ENCODE data around the gene GPX6.

Gene GPX6

DNA sequence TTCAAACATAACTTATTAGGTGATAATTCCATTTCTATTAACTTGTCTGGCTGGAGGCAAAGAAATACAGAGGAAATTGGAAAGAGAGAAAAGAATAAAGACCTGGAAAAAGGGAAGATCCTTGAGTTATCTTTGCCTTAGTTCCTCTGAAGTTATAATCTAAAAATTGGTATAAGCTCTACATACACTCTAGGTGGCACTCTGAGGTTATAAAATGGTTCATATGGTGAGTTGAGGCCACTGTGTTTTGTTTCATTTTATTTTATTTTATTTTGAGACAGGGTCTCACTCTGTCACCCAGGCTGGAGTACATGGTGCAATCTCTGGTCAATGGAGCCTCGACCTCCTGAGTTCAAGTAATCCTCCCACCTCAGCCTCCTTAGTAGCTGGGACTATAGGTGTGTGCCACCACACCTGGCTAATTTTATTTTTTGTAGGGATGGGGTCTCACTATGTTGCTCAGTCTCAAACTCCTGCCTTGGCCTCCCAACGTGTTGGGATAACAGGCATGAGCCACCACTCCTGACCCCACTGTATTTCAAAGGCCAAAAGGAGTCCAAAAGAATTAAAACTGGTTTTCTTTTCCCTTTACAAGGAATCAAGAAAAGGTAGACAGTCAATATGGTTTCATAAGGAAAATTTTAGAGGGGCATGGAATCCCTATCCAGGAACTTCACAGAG, 19.4 kb downstream of the GPX6 start:
- CTCF ChIA-PET, result interaction anchor here (0.6 to 1.2 kb wide), 5 partner anchors 46 to 1987 kb away, joined by 3 to 4 read pairs (median 4); no protein-coding TSS in a partner anchor
- no peak overlapping the region for H3K27ac ChIP-seq
- DNase-seq (ENCODE audit: low spot score), result no peak
- POLR2A ChIA-PET (ENCODE audit: low non-redundant PET), result no interaction called here
- TF ChIP-seq, protein P1, sequence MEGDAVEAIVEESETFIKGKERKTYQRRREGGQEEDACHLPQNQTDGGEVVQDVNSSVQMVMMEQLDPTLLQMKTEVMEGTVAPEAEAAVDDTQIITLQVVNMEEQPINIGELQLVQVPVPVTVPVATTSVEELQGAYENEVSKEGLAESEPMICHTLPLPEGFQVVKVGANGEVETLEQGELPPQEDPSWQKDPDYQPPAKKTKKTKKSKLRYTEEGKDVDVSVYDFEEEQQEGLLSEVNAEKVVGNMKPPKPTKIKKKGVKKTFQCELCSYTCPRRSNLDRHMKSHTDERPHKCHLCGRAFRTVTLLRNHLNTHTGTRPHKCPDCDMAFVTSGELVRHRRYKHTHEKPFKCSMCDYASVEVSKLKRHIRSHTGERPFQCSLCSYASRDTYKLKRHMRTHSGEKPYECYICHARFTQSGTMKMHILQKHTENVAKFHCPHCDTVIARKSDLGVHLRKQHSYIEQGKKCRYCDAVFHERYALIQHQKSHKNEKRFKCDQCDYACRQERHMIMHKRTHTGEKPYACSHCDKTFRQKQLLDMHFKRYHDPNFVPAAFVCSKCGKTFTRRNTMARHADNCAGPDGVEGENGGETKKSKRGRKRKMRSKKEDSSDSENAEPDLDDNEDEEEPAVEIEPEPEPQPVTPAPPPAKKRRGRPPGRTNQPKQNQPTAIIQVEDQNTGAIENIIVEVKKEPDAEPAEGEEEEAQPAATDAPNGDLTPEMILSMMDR (conservative IDR thresholded peaks at IDR 0.05; ENCODE audit: low read depth), result no peak

DNA sequence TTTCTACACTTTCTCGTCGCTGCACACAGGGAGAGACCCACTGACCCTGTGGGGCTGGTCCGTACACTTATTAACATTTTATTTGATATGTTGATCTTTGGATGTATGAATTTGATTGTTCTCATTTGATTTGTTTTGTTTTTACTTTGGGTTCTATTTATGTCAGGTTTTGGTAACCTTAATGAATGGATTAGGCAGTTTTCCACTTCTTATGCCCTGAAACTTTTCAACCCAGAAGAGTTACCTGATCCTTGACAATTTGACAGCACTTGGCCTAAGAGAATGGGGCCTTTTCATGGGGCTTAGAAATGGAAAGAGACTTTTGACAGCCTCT, 23.6 kb downstream of the GPX6 start:
- DNase-seq (ENCODE audit: low spot score), result no peak
- CTCF ChIA-PET, result no interaction called here
- POLR2A ChIA-PET (ENCODE audit: low non-redundant PET), result no interaction called here
- no peak overlapping the region for H3K27ac ChIP-seq
- TF ChIP-seq, protein P1 (conservative IDR thresholded peaks at IDR 0.05; ENCODE audit: low read depth), result no peak

DNA sequence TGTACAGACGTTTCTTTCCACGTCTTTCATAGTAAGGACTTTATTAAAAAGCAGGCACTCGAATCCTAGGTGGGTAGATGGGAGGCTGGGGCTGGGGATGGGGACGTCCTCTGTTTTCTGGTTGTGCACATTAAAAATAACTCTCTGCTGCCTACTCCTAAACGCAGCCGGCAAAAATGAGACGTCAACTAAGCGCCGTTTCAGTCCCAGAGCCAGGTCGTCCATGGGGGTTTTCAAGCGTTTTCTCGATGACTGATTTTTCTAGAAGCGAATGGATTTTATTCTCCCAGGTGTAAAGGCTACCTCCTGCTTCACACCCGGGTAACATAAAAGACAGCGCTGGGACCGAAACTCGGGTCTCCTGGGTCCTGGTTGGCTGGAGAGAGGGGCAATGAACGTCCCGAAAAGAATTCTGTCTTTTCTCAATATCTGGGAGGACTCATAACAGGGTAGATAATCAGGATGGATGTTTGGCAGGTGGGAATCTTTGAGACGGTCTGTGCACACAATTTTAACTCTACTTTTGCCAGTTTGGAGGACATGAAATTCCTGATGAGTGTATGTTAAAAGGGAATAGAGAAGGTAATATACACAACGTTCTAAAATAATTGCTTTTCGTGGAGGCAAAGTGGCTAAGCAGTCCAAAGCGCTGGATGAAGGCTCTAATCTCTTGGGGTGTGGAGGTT, 25.2 kb downstream of the GPX6 start:
- no peak overlapping the region for H3K27ac ChIP-seq
- no peak for DNase-seq (ENCODE audit: low spot score)
- TF ChIP-seq, protein P1 (conservative IDR thresholded peaks at IDR 0.05; ENCODE audit: low read depth), result no peak
- ChIA-PET CTCF (no interaction called here), POLR2A (ENCODE audit: low non-redundant PET) (no interaction called here)

DNA sequence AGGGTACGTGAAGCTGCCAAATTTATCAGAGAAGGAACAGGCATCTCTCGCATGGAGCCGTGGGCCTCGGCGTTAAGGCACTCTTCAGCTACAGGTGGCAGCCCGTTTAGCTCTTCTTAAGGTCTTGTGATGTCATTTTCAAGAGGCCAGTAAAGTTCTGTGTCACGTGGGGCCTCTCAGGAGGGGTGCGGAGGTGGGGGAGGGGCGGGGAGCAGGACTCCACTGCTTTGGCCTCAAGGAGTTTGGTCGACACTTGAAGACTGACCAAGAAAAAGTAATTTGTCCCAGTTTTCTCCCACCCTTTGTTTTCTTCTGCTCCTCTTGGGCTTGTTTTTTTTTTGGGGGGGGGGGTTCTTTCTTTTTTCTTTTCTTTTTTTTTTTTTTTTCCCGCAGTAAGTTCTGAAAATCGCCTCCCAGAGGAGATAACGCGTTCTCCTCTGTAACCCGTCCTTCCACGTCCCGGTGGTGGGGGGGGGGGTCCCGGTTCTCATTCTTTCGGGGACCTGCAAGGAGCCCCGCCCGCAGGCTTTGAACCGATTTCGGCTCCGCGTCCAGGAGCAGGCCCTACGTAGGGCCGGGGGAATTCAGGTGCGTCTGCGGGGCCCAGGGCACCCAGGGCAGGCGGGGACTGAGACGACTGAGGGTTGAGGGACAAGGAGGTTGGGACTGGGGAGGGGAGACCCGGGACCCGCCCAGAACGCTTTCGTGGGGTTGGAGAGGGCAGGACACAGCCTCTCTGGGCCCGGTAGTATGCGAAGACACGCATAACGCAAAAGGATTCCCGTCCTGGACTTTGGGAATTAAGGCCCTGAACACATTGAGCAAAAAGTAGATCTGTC, 26.0 kb downstream of the GPX6 start:
- TF ChIP-seq, protein P1 (conservative IDR thresholded peaks at IDR 0.05; ENCODE audit: low read depth), result no peak
- no peak overlapping the region for H3K27ac ChIP-seq
- peak; percentile 26 for DNase-seq (ENCODE audit: low spot score)
- POLR2A ChIA-PET (ENCODE audit: low non-redundant PET), result no interaction called here
- CTCF ChIA-PET, result no interaction called here

DNA sequence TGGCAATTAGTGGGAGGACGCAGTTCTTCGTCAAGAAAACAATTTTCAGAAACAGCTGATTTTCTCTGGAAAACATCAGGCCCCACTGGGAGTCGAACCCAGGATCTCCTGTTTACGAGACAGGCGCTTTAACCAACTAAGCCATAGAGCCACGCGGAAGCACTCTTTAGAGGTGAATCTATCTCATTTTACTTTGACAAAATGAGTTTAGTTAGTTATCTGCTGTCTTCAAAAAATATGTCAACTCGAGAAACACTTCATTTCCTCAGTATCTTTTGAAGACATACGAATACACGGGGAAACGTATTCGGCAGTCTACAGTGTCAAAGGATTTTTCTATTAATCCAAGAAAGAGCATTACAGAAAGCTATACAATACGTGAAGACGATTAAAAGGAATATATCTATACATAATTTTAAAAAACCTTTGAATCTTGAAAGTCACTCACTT, 26.7 kb downstream of the GPX6 start:
- ChIA-PET CTCF (no interaction called here), POLR2A (ENCODE audit: low non-redundant PET) (no interaction called here)
- no peak for DNase-seq (ENCODE audit: low spot score)
- H3K27ac ChIP-seq, result no peak overlapping the region
- TF ChIP-seq, protein P1 (conservative IDR thresholded peaks at IDR 0.05; ENCODE audit: low read depth), result no peak

DNA sequence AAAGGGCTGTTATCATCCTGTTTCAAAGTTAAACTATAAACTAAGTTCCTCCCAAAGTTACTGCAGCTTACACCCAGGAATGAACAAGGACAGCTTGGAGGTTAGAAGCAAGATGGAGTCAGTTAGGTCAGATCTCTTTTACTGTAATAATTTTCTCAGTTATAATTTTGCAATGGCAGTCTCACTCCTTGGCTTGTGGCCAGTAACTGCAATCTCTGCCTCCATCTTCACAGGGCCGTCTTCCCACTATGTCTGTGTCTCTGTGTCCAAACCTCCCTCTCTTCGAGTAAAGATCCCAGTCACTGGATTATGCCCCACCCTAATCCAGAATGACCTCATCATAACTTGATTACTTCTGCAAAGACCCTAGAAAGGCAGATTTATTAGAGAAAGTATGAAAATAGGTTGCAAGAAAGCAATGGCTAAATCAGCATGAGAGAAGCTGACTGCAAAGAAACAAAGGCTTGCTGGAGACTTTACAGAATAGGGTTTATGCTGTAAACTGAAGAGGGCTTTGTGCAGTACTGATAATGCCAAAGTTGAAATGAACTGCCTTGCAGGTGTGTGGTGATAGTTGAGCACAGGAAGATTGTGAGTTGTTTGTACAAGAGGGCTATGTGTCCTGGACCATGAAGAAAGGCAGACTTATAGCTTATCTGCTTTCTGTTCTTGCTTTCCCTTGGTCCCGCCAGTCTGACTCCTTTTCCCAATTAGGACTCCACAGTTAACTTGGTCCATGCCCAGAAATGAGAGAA, 28.4 kb downstream of the GPX6 start:
- TF ChIP-seq, protein P1 (conservative IDR thresholded peaks at IDR 0.05; ENCODE audit: low read depth), result no peak
- POLR2A ChIA-PET (ENCODE audit: low non-redundant PET), result no interaction called here
- CTCF ChIA-PET, result interaction anchor here (0.6 to 0.7 kb wide), 2 partner anchors 10 to 423 kb away, joined by 3 read pairs; no protein-coding TSS in a partner anchor
- no peak for DNase-seq (ENCODE audit: low spot score)
- no peak overlapping the region for H3K27ac ChIP-seq
